ENCODE results near the gene IFNL1.

The IFNL1 gene

GRCh38 chr19:39318690-39319089 lies 22.5 kb downstream of the IFNL1 start:
- TF ChIP-seq CTCF (IDR thresholded peaks at IDR 0.05; ENCODE audit: borderline replicate concordance, insufficient read depth, low read depth, low read length), result no peak
- H3K4me3 ChIP-seq (ENCODE audit: low read depth, low read length), result no peak overlapping the region

GRCh38 chr19:39319098-39319891 lies 23.1 kb downstream of the IFNL1 start:
- H3K4me3 ChIP-seq (ENCODE audit: low read depth, low read length), result no peak overlapping the region
- no peak for TF ChIP-seq CTCF (IDR thresholded peaks at IDR 0.05; ENCODE audit: borderline replicate concordance, insufficient read depth, low read depth, low read length)

GRCh38 chr19:39319892-39320248 lies 23.7 kb downstream of the IFNL1 start:
- H3K4me3 ChIP-seq (ENCODE audit: low read depth, low read length), result no peak overlapping the region
- TF ChIP-seq CTCF (IDR thresholded peaks at IDR 0.05; ENCODE audit: borderline replicate concordance, insufficient read depth, low read depth, low read length), result no peak

- no peak overlapping the region for H3K4me3 ChIP-seq (ENCODE audit: low read depth, low read length)
- no peak for TF ChIP-seq CTCF (IDR thresholded peaks at IDR 0.05; ENCODE audit: borderline replicate concordance, insufficient read depth, low read depth, low read length)
Observed at GRCh38 chr19:39321117-39321831, 25.1 kb downstream of the IFNL1 start.

GRCh38 chr19:39321832-39322176 lies 25.6 kb downstream of the IFNL1 start:
- H3K4me3 ChIP-seq (ENCODE audit: low read depth, low read length), result no peak overlapping the region
- no peak for TF ChIP-seq CTCF (IDR thresholded peaks at IDR 0.05; ENCODE audit: borderline replicate concordance, insufficient read depth, low read depth, low read length)

- no peak for TF ChIP-seq CTCF (IDR thresholded peaks at IDR 0.05; ENCODE audit: borderline replicate concordance, insufficient read depth, low read depth, low read length)
- no peak overlapping the region for H3K4me3 ChIP-seq (ENCODE audit: low read depth, low read length)
Observed at GRCh38 chr19:39324242-39324842, 28.1 kb downstream of the IFNL1 start.
